Suppressor macrophage (primary cell): ENCODE measurements around the gene SGIP1.
A peak's percentile ranks its signal among the peaks of the same experiment; 100 is the strongest.

Experiments
- DNase-seq, 4 experiments: peaks; one replicate each; pipeline ENCODE4 v3.0.0-alpha.2; 2020 to 2022

SGIP1 gene

GRCh38 chr1:66523562-66523961 lies 10.4 kb upstream of the SGIP1 start:
- DNase-seq: no peak

- DNase-seq: no peak
Observed at GRCh38 chr1:66525086-66525485, 8.9 kb upstream of the SGIP1 start.

- no peak for DNase-seq
Observed at GRCh38 chr1:66526036-66526435, 7.9 kb upstream of the SGIP1 start.

GRCh38 chr1:66526991-66527390 lies 7.0 kb upstream of the SGIP1 start:
- no peak for DNase-seq

- DNase-seq: no peak
Observed at GRCh38 chr1:66527686-66528085, 6.3 kb upstream of the SGIP1 start.

GRCh38 chr1:66528580-66528979 lies 5.4 kb upstream of the SGIP1 start:
- DNase-seq: no peak

GRCh38 chr1:66532214-66532613 lies 1.7 kb upstream of the SGIP1 start:
- no peak for DNase-seq

- peak in 3 of 4 experiments; percentile 17 to 44 (median 20) for DNase-seq
Observed at GRCh38 chr1:66532798-66533783, 862 bp upstream of the SGIP1 start.

GRCh38 chr1:66535061-66535460 lies 1.1 kb downstream of the SGIP1 start:
- no peak for DNase-seq

- DNase-seq: no peak
Observed at GRCh38 chr1:66535853-66536252, 1.9 kb downstream of the SGIP1 start.

GRCh38 chr1:66537718-66538117 lies 3.8 kb downstream of the SGIP1 start:
- DNase-seq: no peak

GRCh38 chr1:66539491-66539890 lies 5.5 kb downstream of the SGIP1 start:
- DNase-seq: no peak

GRCh38 chr1:66540434-66541032 lies 6.6 kb downstream of the SGIP1 start:
- no peak for DNase-seq

GRCh38 chr1:66542314-66542713 lies 8.4 kb downstream of the SGIP1 start:
- no peak for DNase-seq

GRCh38 chr1:66542811-66543767 lies 9.1 kb downstream of the SGIP1 start:
- DNase-seq: no peak

- no peak for DNase-seq
Observed at GRCh38 chr1:66546047-66546810, 12.3 kb downstream of the SGIP1 start.

GRCh38 chr1:66549017-66549416 lies 15.1 kb downstream of the SGIP1 start:
- DNase-seq: no peak

- no peak for DNase-seq
Observed at GRCh38 chr1:66550243-66550642, 16.3 kb downstream of the SGIP1 start.

- no peak for DNase-seq
Observed at GRCh38 chr1:66552287-66552686, 18.3 kb downstream of the SGIP1 start.

- no peak for DNase-seq
Observed at GRCh38 chr1:66552829-66553228, 18.9 kb downstream of the SGIP1 start.

- no peak for DNase-seq
Observed at GRCh38 chr1:66553846-66554245, 19.9 kb downstream of the SGIP1 start.

- DNase-seq: no peak
Observed at GRCh38 chr1:66556161-66556611, 22.2 kb downstream of the SGIP1 start.
